Eye (tissue), 1 donor: ENCODE measurements around the gene TAGLN2.
A peak's percentile ranks its signal among the peaks of the same experiment; 100 is the strongest.

ENCODE experiments used
- DNase-seq: peaks from one replicate; pipeline ENCODE4 v3.0.0-alpha.2; 2015

The TAGLN2 gene

GRCh38 chr1:159934136-159935039, 9.1 kb upstream of the TAGLN2 start:
- no peak for DNase-seq

- no peak for DNase-seq
Observed at GRCh38 chr1:159933347-159933746, 8.0 kb upstream of the TAGLN2 start.

- no peak for DNase-seq
Observed at GRCh38 chr1:159932296-159933285, 7.3 kb upstream of the TAGLN2 start.

GRCh38 chr1:159931795-159932173, 6.5 kb upstream of the TAGLN2 start:
- no peak for DNase-seq

- no peak for DNase-seq
Observed at GRCh38 chr1:159931101-159931794, 5.9 kb upstream of the TAGLN2 start.

GRCh38 chr1:159930634-159931033, 5.3 kb upstream of the TAGLN2 start:
- no peak for DNase-seq

- DNase-seq = no peak
Observed at GRCh38 chr1:159930216-159930615, 4.9 kb upstream of the TAGLN2 start.

GRCh38 chr1:159929155-159930051, 4.1 kb upstream of the TAGLN2 start:
- no peak for DNase-seq

GRCh38 chr1:159928491-159929050, 3.3 kb upstream of the TAGLN2 start:
- DNase-seq = no peak

GRCh38 chr1:159927849-159928431, 2.6 kb upstream of the TAGLN2 start:
- no peak for DNase-seq

GRCh38 chr1:159927211-159927848, 2.0 kb upstream of the TAGLN2 start:
- no peak for DNase-seq

- no peak for DNase-seq
Observed at GRCh38 chr1:159925719-159926078, 392 bp upstream of the TAGLN2 start.

GRCh38 chr1:159924025-159924790, 1.1 kb downstream of the TAGLN2 start:
- peak; percentile 69 for DNase-seq

- DNase-seq = peak; percentile 81
Observed at GRCh38 chr1:159923203-159924024, 1.9 kb downstream of the TAGLN2 start.

- DNase-seq = peak; percentile 72
Observed at GRCh38 chr1:159922511-159923202, 2.6 kb downstream of the TAGLN2 start.

GRCh38 chr1:159921700-159922504, 3.4 kb downstream of the TAGLN2 start:
- no peak for DNase-seq

- DNase-seq = no peak
Observed at GRCh38 chr1:159921251-159921650, 4.1 kb downstream of the TAGLN2 start.
